ENCODE measurements around the gene PLXNB2. TPM values are rescaled to one million over a fixed set of nuclear protein-coding genes. Genes with fewer than 3 reads are reported as not detected.
"Not testable (repeated sequence)": the region's sequence is repeated elsewhere in the genome, so short reads cannot be mapped to it uniquely, and the experiment has no call there.

PLXNB2 gene
- total RNA-seq, 2 donors from 2014 or later: 169 to 218 TPM

GRCh38 chr22:50325444-50326224, 18.2 kb upstream of the PLXNB2 start:
- H3K27me3 ChIP-seq (replicated peaks; ENCODE audit: insufficient read depth): no peaks in the 10 kb centered on the region
- H3K27ac ChIP-seq: no peak overlapping the region
- ATAC-seq (ENCODE audit: insufficient number of reproducible peaks, low FRiP score, low read depth) (no peak), DNase-seq (ENCODE audit: low spot score) (no peak)
- no peaks in the 10 kb centered on the region for H3K36me3 ChIP-seq
- peaks cover 0 to 15% of the 10 kb centered on the region in 2 donors for H3K4me1 ChIP-seq (ENCODE audit: control insufficient read depth in 1 of 2, low read depth in 2 of 2)
- H3K9me3 ChIP-seq: no peaks in the 10 kb centered on the region
- H3K4me3 ChIP-seq: no peak overlapping the region
- TF ChIP-seq CTCF (IDR thresholded peaks at IDR 0.05): no peak

GRCh38 chr22:50323900-50324299, 16.5 kb upstream of the PLXNB2 start:
- Histone ChIP-seq H3K27ac (no peak overlapping the region), H3K9me3 (no peaks in the 10 kb centered on the region), H3K4me3 (no peak overlapping the region), H3K36me3 (no peaks in the 10 kb centered on the region), H3K4me1 (ENCODE audit: control insufficient read depth in 1 of 2, low read depth in 2 of 2) (peaks cover 0 to 15% of the 10 kb centered on the region in 2 donors), H3K27me3 (replicated peaks; ENCODE audit: insufficient read depth) (no peaks in the 10 kb centered on the region)
- DNase-seq (ENCODE audit: low spot score) (no peak), ATAC-seq (ENCODE audit: insufficient number of reproducible peaks, low FRiP score, low read depth) (no peak)
- TF ChIP-seq CTCF (IDR thresholded peaks at IDR 0.05): no peak

GRCh38 chr22:50322382-50323104, 15.1 kb upstream of the PLXNB2 start:
- H3K36me3 ChIP-seq; ATAC-seq (ENCODE audit: insufficient number of reproducible peaks, low FRiP score, low read depth); H3K9me3 ChIP-seq; DNase-seq (ENCODE audit: low spot score); H3K27me3 ChIP-seq (replicated peaks; ENCODE audit: insufficient read depth); H3K4me3 ChIP-seq; H3K27ac ChIP-seq: not testable (repeated sequence)
- H3K4me1 ChIP-seq (ENCODE audit: control insufficient read depth in 1 of 2, low read depth in 2 of 2): peaks cover 0 to 11% of the 10 kb centered on the region in 2 donors

GRCh38 chr22:50320671-50321325, 13.4 kb upstream of the PLXNB2 start:
- H3K36me3 ChIP-seq: no peaks in the 10 kb centered on the region
- H3K27ac ChIP-seq: no peak overlapping the region
- DNase-seq (ENCODE audit: low spot score): no peak
- no peak overlapping the region for H3K4me3 ChIP-seq
- ATAC-seq (ENCODE audit: insufficient number of reproducible peaks, low FRiP score, low read depth): no peak
- no peaks in the 10 kb centered on the region for H3K27me3 ChIP-seq (replicated peaks; ENCODE audit: insufficient read depth)
- no peak for TF ChIP-seq CTCF (IDR thresholded peaks at IDR 0.05)
- no peaks in the 10 kb centered on the region for H3K9me3 ChIP-seq
- H3K4me1 ChIP-seq (ENCODE audit: control insufficient read depth in 1 of 2, low read depth in 2 of 2): peaks cover 0 to under 1% of the 10 kb centered on the region in 2 donors

- no peak overlapping the region for H3K27ac ChIP-seq
- TF ChIP-seq CTCF (IDR thresholded peaks at IDR 0.05): no peak
- ATAC-seq (ENCODE audit: insufficient number of reproducible peaks, low FRiP score, low read depth) (no peak), DNase-seq (ENCODE audit: low spot score) (no peak)
- no peaks in the 10 kb centered on the region for H3K9me3 ChIP-seq
- no peaks in the 10 kb centered on the region for H3K4me1 ChIP-seq (ENCODE audit: control insufficient read depth in 1 of 2, low read depth in 2 of 2)
- H3K27me3 ChIP-seq (replicated peaks; ENCODE audit: insufficient read depth): no peaks in the 10 kb centered on the region
- no peaks in the 10 kb centered on the region for H3K36me3 ChIP-seq
- H3K4me3 ChIP-seq: no peak overlapping the region
These were observed 12.7 kb upstream of the PLXNB2 start for GRCh38 chr22:50320116-50320515.
